NB4 (cell line): Measurements from ENCODE around the gene RDH5.
A peak's percentile ranks its signal among the peaks of the same experiment; 100 is the strongest.

Experiments
- DNase-seq: peaks from one replicate; pipeline ENCODE4 v3.0.0; 2010; ENCODE audit warnings: low read depth
- H3K4me3 ChIP-seq: one replicate; pipeline ENCODE4 v1.5.1; 2011; ENCODE audit warnings: mild to moderate bottlenecking, low read depth, low read length, moderate library complexity
- MYC ChIP-seq: IDR thresholded peaks from 2 replicates; pipeline ENCODE4 v1.6.1; 2011; ENCODE audit warnings: low read depth, low read length
- POLR2A ChIP-seq: IDR thresholded peaks from 2 replicates; pipeline ENCODE4 v1.6.1; 2011; ENCODE audit warnings: mild to moderate bottlenecking; ENCODE audit not compliant: insufficient read length; ENCODE audit errors: extremely low read depth
- TF ChIP-seq, protein P1 (sequence below): IDR thresholded peaks from 2 replicates; pipeline ENCODE4 v1.6.1; 2011; ENCODE audit warnings: low read depth, low read length
- TF ChIP-seq, protein P2 (sequence below): IDR thresholded peaks from one replicate; pipeline ENCODE4 v1.5.1; 2012; ENCODE audit warnings: low read depth, low read length

RDH5 gene

DNA sequence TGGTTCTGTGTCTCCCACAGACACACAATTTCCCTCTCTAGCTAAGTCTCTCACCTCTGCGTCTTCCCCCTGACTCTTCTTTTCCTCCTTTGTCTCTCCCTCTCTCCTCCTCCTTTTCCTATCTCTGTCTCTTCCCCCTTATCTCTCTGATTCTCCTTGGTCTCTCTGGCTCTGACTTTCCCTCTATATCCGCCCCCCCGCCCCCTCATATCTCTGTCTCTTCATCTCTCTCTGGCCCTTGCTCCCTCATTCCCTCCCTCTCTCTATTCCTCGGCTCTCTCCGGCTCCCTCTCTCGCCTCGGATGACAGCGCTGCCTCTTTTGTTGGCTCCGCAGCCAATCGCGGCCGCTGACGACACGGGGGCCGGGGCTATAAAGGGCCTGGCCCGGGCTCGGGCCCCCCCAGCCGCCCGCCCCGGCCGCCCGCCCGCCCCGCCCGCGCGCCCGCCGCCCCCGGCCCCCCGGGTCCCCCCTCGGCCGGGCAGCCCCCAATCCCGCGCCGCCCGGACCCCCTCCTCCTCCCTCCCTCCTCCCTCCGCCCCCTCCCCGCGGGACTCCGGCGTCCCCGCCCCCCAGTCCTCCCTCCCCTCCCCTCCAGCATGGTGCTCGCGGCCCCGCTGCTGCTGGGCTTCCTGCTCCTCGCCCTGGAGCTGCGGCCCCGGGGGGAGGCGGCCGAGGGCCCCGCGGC is 22.7 kb downstream of the RDH5 start, which contains the start of gene GDF11:
Gene GDF11 (plus strand): TSS at position 404 of the 687 bp plus-strand sequence. CDS start 195 bp downstream, at position 599.
- TF ChIP-seq, protein P1, sequence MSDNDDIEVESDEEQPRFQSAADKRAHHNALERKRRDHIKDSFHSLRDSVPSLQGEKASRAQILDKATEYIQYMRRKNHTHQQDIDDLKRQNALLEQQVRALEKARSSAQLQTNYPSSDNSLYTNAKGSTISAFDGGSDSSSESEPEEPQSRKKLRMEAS: no peak
- DNase-seq: peak; percentile 84
- H3K4me3 ChIP-seq: peak within 1 kb of the TSS; percentile 75

DNA sequence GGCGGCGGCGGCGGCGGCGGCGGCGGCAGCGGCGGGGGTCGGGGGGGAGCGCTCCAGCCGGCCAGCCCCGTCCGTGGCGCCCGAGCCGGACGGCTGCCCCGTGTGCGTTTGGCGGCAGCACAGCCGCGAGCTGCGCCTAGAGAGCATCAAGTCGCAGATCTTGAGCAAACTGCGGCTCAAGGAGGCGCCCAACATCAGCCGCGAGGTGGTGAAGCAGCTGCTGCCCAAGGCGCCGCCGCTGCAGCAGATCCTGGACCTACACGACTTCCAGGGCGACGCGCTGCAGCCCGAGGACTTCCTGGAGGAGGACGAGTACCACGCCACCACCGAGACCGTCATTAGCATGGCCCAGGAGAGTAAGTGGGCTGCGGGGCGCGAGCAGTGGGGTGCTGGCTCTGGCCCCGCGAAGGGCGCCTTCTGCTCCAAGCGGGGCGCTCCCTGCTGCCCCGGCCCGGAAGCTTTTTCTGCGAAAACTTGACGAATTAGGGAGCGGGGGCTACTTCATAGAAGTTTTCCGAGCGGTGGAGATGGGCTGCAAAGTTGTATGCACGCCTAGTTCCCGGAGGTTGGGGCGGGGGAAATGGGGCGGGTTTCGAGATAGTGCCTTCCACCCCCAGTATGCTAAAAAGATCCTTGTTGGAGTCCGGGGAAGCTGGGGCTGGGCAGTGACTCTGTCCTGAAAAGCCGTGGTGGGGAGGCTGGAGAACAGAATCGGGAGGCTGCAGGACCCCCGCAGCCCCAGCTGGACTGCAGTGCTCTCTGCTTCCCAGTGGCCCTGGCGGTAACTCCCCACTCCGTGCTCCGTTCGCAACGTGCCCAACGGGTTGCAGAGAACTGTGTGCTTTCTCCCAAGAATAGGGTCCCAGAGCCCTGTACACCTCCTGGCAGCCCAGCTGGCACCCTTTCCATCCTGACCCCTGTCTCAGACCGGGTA is 23.5 kb downstream of the RDH5 start:
- no peak for TF ChIP-seq POLR2A
- 0 out of 2 replicates have a peak, but pooled peaks have one; percentile 24 for TF ChIP-seq MYC
- TF ChIP-seq, protein P1: peak; percentile 44
- TF ChIP-seq, protein P2, sequence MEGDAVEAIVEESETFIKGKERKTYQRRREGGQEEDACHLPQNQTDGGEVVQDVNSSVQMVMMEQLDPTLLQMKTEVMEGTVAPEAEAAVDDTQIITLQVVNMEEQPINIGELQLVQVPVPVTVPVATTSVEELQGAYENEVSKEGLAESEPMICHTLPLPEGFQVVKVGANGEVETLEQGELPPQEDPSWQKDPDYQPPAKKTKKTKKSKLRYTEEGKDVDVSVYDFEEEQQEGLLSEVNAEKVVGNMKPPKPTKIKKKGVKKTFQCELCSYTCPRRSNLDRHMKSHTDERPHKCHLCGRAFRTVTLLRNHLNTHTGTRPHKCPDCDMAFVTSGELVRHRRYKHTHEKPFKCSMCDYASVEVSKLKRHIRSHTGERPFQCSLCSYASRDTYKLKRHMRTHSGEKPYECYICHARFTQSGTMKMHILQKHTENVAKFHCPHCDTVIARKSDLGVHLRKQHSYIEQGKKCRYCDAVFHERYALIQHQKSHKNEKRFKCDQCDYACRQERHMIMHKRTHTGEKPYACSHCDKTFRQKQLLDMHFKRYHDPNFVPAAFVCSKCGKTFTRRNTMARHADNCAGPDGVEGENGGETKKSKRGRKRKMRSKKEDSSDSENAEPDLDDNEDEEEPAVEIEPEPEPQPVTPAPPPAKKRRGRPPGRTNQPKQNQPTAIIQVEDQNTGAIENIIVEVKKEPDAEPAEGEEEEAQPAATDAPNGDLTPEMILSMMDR: peak; percentile 15
- peak overlapping the region; percentile 75 for H3K4me3 ChIP-seq
- DNase-seq: peak; percentile 90

DNA sequence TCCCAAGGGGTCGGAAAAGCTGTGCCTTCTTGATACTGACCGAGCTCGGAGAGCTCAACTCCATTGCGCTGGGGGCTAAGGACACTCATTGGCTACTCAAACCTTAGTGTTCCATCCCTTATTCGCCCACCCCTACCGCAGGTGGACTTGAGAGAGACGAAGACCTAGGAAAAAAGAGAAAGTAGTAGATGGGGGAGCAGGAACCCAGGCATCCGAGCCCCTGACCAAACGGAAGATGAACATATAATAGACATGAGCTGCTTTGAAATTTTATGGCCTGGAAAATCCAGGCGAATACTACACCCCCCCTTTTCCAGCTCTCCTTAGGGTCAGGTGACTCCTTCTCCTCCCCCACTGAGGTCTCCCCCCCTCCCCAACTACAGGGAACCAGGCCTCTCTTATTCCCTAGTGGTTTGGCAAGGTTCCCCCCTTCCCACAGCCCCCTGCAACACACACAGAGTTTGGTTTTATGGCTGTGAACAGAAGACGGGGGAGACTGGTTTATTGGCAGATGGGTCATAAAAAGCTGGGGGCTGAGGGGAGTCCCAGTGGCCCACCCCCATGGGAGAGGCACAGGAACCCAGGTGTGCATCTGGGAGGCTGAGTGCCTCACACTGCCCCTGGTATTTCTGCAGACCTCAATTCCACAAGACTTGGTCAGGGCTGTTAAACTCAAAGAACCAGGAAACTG is 24.3 kb downstream of the RDH5 start:
- peak; percentile 63 for DNase-seq
- peak overlapping the region; percentile 75 for H3K4me3 ChIP-seq
- TF ChIP-seq MYC (no peak), POLR2A (no peak)
- TF ChIP-seq, protein P1: no peak
- TF ChIP-seq, protein P2: no peak

DNA sequence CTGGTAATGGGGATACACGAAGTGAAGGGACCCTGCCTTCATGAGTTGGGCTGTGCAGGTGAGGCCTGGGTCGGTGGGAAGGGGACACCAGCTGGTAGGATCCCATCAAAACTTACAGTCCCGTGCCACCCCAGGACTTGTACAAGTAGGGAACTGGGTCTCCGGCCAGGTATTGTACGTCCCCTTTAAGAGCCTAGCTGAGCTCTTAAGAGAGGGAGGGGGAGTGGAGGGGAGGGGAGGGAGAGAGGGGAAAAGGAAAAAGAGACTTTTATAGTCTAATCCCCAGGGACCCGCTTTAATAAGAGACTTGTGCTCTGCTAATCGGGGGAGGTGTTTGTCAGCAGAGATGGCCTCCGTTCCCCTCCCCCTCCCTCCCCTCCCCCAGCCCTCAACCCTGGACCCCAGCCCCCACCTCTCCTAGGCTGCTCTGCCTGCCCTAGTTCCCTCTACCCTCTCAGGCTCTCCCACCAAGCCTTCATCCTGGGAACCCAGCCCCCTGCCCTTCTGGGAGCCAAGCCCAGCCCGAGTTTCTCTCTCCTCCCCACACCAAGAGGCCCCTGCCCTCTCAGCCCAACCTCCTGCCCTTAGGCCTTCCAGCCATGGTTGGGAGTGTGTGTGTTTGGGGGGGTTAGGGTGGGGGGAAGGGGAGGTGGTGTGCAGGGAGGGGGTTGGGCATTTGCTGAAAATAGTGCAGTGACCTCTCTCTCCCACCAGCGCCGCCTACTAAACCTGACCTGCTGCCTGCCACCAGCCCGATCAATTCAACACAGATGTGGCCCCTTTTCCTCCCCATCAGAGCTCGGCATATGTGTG is 25.4 kb downstream of the RDH5 start:
- TF ChIP-seq, protein P2: no peak
- TF ChIP-seq MYC (no peak), POLR2A (no peak)
- TF ChIP-seq, protein P1: no peak
- DNase-seq: peak; percentile 90
- peak overlapping the region; percentile 75 for H3K4me3 ChIP-seq

DNA sequence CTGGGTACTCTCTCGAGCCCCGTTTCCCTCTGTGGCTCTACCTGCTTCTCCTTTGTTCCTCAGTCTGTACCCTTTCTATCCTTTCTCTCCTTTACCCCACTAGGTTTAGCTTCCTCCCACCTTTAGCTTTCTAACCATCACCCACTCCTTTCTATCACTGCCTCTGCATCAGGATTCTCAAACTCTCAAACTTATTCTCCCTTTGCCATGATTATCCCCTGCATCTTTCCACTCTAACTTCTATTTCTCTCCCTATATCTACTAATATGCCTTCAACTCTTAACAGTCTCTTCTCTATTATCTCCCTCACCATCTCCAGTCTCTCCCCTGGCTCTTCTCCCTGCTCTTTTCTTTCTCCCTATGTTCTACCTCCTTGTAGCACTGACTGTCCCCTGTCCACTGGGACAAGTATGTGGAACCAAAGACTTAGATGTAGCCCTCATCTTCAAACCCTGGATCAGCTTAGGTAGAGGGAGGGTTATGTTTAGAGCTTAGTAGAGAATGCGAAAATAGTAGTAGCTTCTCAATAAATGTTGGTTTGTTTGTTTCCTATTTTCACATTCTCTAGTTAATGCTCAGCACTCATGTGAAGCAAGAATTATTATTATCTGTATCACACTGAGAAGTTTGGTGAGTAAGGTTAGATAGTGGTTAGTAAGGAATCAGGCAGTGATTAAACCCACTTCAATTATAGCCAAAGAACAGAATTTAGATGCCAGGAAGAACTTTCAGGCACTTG is 26.1 kb downstream of the RDH5 start:
- no peak for DNase-seq
- TF ChIP-seq POLR2A (no peak), MYC (no peak)
- TF ChIP-seq, protein P2: no peak
- TF ChIP-seq, protein P1: no peak
- peak overlapping the region; percentile 39 for H3K4me3 ChIP-seq
